Measurements from ENCODE around the gene PCBP3. TPM values are rescaled to one million over a fixed set of nuclear protein-coding genes. Genes with fewer than 3 reads are reported as not detected.

Gene PCBP3
- total RNA-seq, 1 donor from 2014 or later, result not detected

GRCh38 chr21:45835301-45836267, 192.1 kb downstream of the PCBP3 start:
- no peak overlapping the region for H3K4me3 ChIP-seq (ENCODE audit: low read depth, low read length)
- DNase-seq (ENCODE audit: low read depth), result no peak
- TF ChIP-seq CTCF (conservative IDR thresholded peaks at IDR 0.05; ENCODE audit: low read depth, low read length), result no peak

GRCh38 chr21:45836268-45836655, 192.7 kb downstream of the PCBP3 start:
- TF ChIP-seq CTCF (conservative IDR thresholded peaks at IDR 0.05; ENCODE audit: low read depth, low read length), result no peak
- H3K4me3 ChIP-seq (ENCODE audit: low read depth, low read length), result no peak overlapping the region
- DNase-seq (ENCODE audit: low read depth), result no peak

GRCh38 chr21:45836694-45837670, 193.5 kb downstream of the PCBP3 start:
- TF ChIP-seq CTCF (conservative IDR thresholded peaks at IDR 0.05; ENCODE audit: low read depth, low read length), result no peak
- DNase-seq (ENCODE audit: low read depth), result no peak
- H3K4me3 ChIP-seq (ENCODE audit: low read depth, low read length), result no peak overlapping the region

GRCh38 chr21:45837936-45838335, 194.4 kb downstream of the PCBP3 start:
- no peak for DNase-seq (ENCODE audit: low read depth)
- H3K4me3 ChIP-seq (ENCODE audit: low read depth, low read length), result no peak overlapping the region
- no peak for TF ChIP-seq CTCF (conservative IDR thresholded peaks at IDR 0.05; ENCODE audit: low read depth, low read length)

- no peak overlapping the region for H3K4me3 ChIP-seq (ENCODE audit: low read depth, low read length)
- no peak for DNase-seq (ENCODE audit: low read depth)
- no peak for TF ChIP-seq CTCF (conservative IDR thresholded peaks at IDR 0.05; ENCODE audit: low read depth, low read length)
These were observed 195.1 kb downstream of the PCBP3 start for GRCh38 chr21:45838634-45839033.

- no peak overlapping the region for H3K4me3 ChIP-seq (ENCODE audit: low read depth, low read length)
- TF ChIP-seq CTCF (conservative IDR thresholded peaks at IDR 0.05; ENCODE audit: low read depth, low read length), result no peak
- no peak for DNase-seq (ENCODE audit: low read depth)
These were observed 195.7 kb downstream of the PCBP3 start for GRCh38 chr21:45839274-45839673.
